Tibial artery (tissue), 4 donors: ENCODE results near the gene MMS19.

ENCODE experiments used
- DNase-seq, 2 donors: peaks; one replicate each; pipeline ENCODE4 v3.0.0-alpha.2; 2019
- H3K27ac ChIP-seq, 2 donors: fragments of 200-600 bp; sonication (generic) in 1 of 2; 1 replicate in 1 of 2; 2 replicates in 1 of 2; pipeline ENCODE4 v1.5.1; 2018 to 2019; ENCODE audit warnings: mild to moderate bottlenecking in 1 of 2
- H3K27me3 ChIP-seq, 2 donors: fragments of 200-600 bp; sonication (generic) in 1 of 2; one replicate each; pipeline versions ENCODE4 v1.5.1 to v1.6.0; 2016 to 2019
- H3K36me3 ChIP-seq, 3 donors: fragments of 200-600 bp; sonication (generic) in 2 of 3; one replicate each; pipeline ENCODE4 v1.5.1; 2016 to 2019; ENCODE audit warnings: mild to moderate bottlenecking in 2 of 3
- H3K4me1 ChIP-seq, 4 donors: fragments of 200-600 bp; sonication (generic) in 2 of 4; 1 replicate in 3 of 4; 2 replicates in 1 of 4; pipeline ENCODE4 v1.5.1; 2016 to 2019
- H3K4me3 ChIP-seq, 2 donors: fragments of 200-600 bp; sonication (generic) in 1 of 2; 1 replicate in 1 of 2; 2 replicates in 1 of 2; pipeline ENCODE4 v1.5.1; 2018 to 2019; ENCODE audit warnings: mild to moderate bottlenecking in 2 of 2
- H3K9me3 ChIP-seq, 3 donors: fragments of 200-600 bp; sonication (generic) in 1 of 3; one replicate each; pipeline ENCODE4 v1.5.1; 2016 to 2019
- CTCF ChIP-seq, 2 experiments: fragments of 200-600 bp in 1 of 2; fragments of 450-650 bp in 1 of 2; IDR thresholded peaks; one replicate each; pipeline ENCODE4 v1.5.1; 2017 to 2019; ENCODE audit warnings: antibody characterized with exemption in 2 of 2, mild to moderate bottlenecking in 1 of 2, moderate library complexity in 1 of 2
- intact Hi-C: fragments of 100-400 bp; cut with DNase I; formaldehyde crosslinking; loops from one replicate; pipeline ENCODE4 v1.15.0; 2023; ENCODE audit warnings: low total_unique reads

Gene MMS19

GRCh38 chr10:97505152-97505551, 6.9 kb upstream of the MMS19 start:
- Histone ChIP-seq H3K4me1 (peaks cover 0 to 10% (median 5%) of the 10 kb centered on the region in 4 donors), H3K36me3 (no peaks in the 10 kb centered on the region), H3K27ac (no peak overlapping the region), H3K9me3 (no peaks in the 10 kb centered on the region), H3K4me3 (no peak overlapping the region), H3K27me3 (no peaks in the 10 kb centered on the region)
- no peak for DNase-seq
- no peak for TF ChIP-seq CTCF (IDR thresholded peaks at IDR 0.05)
- intact Hi-C loops: no loop called here

- Histone ChIP-seq H3K4me3 (no peak overlapping the region), H3K4me1 (peaks cover 0 to 13% (median 10%) of the 10 kb centered on the region in 4 donors), H3K27ac (no peak overlapping the region), H3K27me3 (no peaks in the 10 kb centered on the region), H3K9me3 (no peaks in the 10 kb centered on the region), H3K36me3 (no peaks in the 10 kb centered on the region)
- intact Hi-C loops: loop anchor here (5.0 kb wide), 1 partner anchor 49 kb away; no protein-coding TSS in a partner anchor
- DNase-seq: no peak
- TF ChIP-seq CTCF (IDR thresholded peaks at IDR 0.05): no peak
Measured at GRCh38 chr10:97503406-97503805, 5.2 kb upstream of the MMS19 start.

- Histone ChIP-seq H3K4me3 (no peak overlapping the region), H3K9me3 (no peaks in the 10 kb centered on the region), H3K27me3 (no peaks in the 10 kb centered on the region), H3K4me1 (peaks cover 0 to 13% (median 10%) of the 10 kb centered on the region in 4 donors), H3K36me3 (no peaks in the 10 kb centered on the region), H3K27ac (no peak overlapping the region)
- DNase-seq: no peak
- no peak for TF ChIP-seq CTCF (IDR thresholded peaks at IDR 0.05)
- intact Hi-C loops: loop anchor here (5.0 kb wide), 1 partner anchor 49 kb away; no protein-coding TSS in a partner anchor
Measured at GRCh38 chr10:97502916-97503315, 4.7 kb upstream of the MMS19 start.

GRCh38 chr10:97500297-97500575, 2.0 kb upstream of the MMS19 start:
- DNase-seq: no peak
- intact Hi-C loops: loop anchor here (5.0 kb wide), 1 partner anchor 52 kb away; no protein-coding TSS in a partner anchor
- Histone ChIP-seq H3K27ac (peak overlapping the region; percentile 87 to 98), H3K4me3 (peak overlapping the region; percentile 82 to 97), H3K36me3 (no peaks in the 10 kb centered on the region), H3K9me3 (no peaks in the 10 kb centered on the region), H3K27me3 (no peaks in the 10 kb centered on the region), H3K4me1 (peaks cover 0 to 35% (median 17%) of the 10 kb centered on the region in 4 donors)
- no peak for TF ChIP-seq CTCF (IDR thresholded peaks at IDR 0.05)

- peak; percentile 82 to 88 for DNase-seq
- Histone ChIP-seq H3K4me1 (peaks cover 0 to 40% (median 22%) of the 10 kb centered on the region in 4 donors), H3K27ac (peak overlapping the region; percentile 87 to 98), H3K36me3 (no peaks in the 10 kb centered on the region), H3K27me3 (no peaks in the 10 kb centered on the region), H3K4me3 (peak overlapping the region; percentile 82 to 97), H3K9me3 (no peaks in the 10 kb centered on the region)
- intact Hi-C loops: loop anchor here (5.0 kb wide), 1 partner anchor 53 kb away; no protein-coding TSS in a partner anchor
- TF ChIP-seq CTCF (IDR thresholded peaks at IDR 0.05): no peak
Measured at GRCh38 chr10:97499561-97500296, 1.5 kb upstream of the MMS19 start.
